Measurements from ENCODE around the gene ZNF524.

The ZNF524 gene

DNA sequence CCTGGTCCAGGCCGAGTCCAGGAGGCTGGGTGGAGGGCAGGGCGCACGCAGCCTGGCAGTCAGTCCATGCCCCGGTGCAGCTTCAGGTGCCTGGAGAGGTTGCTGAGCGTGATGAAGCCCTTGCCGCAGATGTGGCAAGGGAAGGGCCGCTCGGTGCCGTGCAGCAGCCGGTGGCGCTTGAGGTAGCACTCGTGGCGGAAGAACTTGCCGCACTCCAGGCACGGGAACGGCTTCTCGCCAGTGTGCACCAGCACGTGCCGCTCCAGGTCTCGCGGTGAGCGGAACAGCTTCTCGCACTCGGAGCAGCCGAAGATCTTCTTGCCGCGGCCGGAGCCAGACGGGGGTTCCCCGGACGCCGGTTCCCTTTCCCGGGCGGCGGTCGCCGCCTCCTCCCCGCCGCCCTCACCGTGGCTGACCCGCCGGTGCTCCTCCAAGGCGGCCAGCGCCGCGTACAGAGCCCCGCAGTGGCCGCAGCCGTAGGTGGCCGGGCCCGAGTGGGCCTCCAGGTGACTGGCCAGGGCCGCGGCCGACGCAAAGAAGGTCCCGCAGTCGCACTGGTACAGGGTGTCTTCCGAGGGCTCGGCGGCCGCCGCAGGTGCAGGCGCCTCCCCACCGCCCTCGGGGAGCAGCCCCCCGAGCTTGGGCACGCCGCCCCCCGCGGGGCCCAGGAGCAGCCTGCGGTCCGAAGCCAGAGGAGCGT lies 7.5 kb upstream of the ZNF524 start:
- Histone ChIP-seq H3K9me3 (ENCODE audit: severe bottlenecking) (no peaks in the 10 kb centered on the region), H3K27ac (no peak overlapping the region), H3K27me3 (ENCODE audit: insufficient read depth, low read depth, severe bottlenecking) (no peaks in the 10 kb centered on the region), H3K4me3 (ENCODE audit: low read depth, low read length) (no peak overlapping the region), H3K36me3 (peaks cover 45% of the 10 kb centered on the region)
- TF ChIP-seq, protein P1, sequence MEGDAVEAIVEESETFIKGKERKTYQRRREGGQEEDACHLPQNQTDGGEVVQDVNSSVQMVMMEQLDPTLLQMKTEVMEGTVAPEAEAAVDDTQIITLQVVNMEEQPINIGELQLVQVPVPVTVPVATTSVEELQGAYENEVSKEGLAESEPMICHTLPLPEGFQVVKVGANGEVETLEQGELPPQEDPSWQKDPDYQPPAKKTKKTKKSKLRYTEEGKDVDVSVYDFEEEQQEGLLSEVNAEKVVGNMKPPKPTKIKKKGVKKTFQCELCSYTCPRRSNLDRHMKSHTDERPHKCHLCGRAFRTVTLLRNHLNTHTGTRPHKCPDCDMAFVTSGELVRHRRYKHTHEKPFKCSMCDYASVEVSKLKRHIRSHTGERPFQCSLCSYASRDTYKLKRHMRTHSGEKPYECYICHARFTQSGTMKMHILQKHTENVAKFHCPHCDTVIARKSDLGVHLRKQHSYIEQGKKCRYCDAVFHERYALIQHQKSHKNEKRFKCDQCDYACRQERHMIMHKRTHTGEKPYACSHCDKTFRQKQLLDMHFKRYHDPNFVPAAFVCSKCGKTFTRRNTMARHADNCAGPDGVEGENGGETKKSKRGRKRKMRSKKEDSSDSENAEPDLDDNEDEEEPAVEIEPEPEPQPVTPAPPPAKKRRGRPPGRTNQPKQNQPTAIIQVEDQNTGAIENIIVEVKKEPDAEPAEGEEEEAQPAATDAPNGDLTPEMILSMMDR (IDR thresholded peaks at IDR 0.05; ENCODE audit: low read depth, low read length), result no peak
- no peak for DNase-seq

DNA sequence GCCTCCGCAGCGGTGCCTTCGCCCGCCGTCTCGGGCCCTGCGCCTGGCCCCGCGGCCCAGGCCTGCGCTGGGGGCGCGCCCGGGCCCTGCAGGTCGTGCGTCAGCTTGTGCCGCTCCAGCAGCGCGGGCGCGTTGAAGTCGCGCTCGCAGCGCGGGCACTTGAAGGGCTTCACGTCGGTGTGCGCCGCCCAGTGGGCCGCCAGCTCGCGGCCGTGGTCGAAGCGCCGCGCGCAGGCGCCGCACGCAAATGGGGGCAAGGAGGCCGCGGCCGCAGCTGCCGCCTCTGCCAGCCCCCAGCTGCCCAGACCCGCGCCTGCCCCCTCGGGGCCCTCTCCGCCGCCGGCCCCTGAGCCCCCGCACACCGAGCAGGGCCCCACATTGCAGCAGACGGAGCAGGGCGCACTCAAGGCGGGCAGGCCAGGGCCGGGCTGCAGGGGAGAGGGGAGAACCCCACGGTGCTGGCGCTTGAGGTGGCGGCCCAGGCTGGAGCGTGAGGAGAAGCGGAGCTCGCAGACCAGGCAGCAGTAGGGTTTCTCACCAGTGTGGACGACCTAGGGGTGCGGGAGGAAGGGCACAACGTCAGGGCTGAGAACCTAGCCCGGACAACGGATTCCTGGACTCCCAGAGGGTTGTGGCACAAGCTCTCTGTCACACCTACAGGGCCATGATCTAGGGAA lies 6.9 kb upstream of the ZNF524 start:
- TF ChIP-seq, protein P1 (IDR thresholded peaks at IDR 0.05; ENCODE audit: low read depth, low read length), result no peak
- no peak for DNase-seq

DNA sequence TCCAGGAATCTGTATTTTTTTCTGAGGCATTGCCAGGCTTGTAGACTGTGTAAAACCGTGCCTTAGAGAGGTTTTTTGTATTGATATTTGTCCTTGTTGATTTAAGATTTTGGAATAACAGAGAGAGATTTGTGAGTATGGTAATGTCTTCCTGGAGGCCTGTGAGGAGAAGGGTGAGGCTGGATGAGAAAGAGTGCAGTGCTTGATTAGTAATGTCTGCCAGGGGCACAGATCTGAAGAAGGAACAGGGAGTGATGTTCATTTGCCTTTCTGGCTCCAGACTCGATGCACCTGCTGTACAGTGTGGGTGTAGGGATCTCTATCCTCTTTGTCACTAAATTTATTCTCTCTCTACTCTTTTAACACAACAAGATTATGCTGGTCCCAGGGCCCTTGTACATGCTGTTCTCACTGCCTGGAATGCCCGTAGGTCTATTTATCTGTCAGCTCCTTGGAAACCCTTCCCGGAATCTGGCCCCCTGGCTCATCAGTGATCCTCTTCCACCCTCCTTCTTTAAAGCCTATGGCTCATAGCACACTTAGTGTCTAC lies 5.0 kb upstream of the ZNF524 start:
- Histone ChIP-seq H3K27ac (no peak overlapping the region), H3K4me3 (ENCODE audit: low read depth, low read length) (no peak overlapping the region), H3K36me3 (peaks cover 50% of the 10 kb centered on the region), H3K9me3 (ENCODE audit: severe bottlenecking) (no peaks in the 10 kb centered on the region), H3K27me3 (ENCODE audit: insufficient read depth, low read depth, severe bottlenecking) (no peaks in the 10 kb centered on the region)
- TF ChIP-seq, protein P1 (IDR thresholded peaks at IDR 0.05; ENCODE audit: low read depth, low read length), result no peak
- no peak for DNase-seq

More for the DNA sequence above, 6.9 kb upstream of the ZNF524 start:
- no peak overlapping the region for H3K27ac ChIP-seq
- peaks cover 50% of the 10 kb centered on the region for H3K36me3 ChIP-seq
- no peaks in the 10 kb centered on the region for H3K9me3 ChIP-seq (ENCODE audit: severe bottlenecking)
- no peak overlapping the region for H3K4me3 ChIP-seq (ENCODE audit: low read depth, low read length)
- no peaks in the 10 kb centered on the region for H3K27me3 ChIP-seq (ENCODE audit: insufficient read depth, low read depth, severe bottlenecking)

DNA sequence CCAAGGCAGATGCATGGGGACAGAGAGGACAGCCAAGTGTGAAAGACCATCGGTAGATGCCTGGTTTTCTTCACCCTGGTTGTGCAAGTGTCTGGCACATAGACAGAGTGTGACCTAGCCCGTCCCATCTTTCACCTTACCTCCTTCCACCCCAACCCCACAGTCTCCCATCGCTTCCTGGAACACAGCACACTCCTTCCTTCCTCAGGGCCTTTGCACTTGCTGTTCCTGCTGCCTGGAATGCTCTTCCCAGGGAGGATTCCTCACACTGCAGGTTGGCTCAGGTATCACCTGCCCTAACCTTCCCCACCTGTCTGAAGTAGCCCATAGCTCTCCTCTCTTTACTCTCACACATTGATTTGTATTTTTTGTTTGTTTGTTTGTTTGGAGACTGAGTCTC lies 3.8 kb upstream of the ZNF524 start:
- DNase-seq, result no peak
- H3K9me3 ChIP-seq (ENCODE audit: severe bottlenecking), result no peaks in the 10 kb centered on the region
- no peak overlapping the region for H3K27ac ChIP-seq
- no peaks in the 10 kb centered on the region for H3K27me3 ChIP-seq (ENCODE audit: insufficient read depth, low read depth, severe bottlenecking)
- TF ChIP-seq, protein P1 (IDR thresholded peaks at IDR 0.05; ENCODE audit: low read depth, low read length), result no peak
- H3K4me3 ChIP-seq (ENCODE audit: low read depth, low read length), result no peak overlapping the region
- peaks cover 50% of the 10 kb centered on the region for H3K36me3 ChIP-seq

DNA sequence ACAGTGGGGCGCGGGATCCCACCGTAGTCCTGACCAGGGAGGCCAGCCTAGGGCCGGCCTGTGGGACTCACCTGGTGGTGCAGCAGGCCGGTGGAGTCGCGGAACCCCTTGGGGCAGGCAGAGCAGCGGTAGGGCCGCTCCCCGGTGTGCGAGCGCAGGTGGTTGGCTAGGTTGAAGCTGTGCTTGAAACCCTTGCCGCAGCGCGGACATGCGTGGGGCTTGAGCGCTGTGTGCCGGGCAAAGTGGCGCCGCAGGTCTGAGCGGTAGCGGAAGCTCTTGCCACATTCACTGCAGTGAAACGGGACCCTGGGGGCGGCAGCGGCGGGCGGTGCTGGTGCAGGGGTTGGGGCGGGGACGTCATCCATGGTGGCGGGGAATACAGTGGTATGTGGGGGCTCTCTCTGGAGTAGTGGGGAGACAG lies 2.6 kb upstream of the ZNF524 start:
- Histone ChIP-seq H3K27me3 (ENCODE audit: insufficient read depth, low read depth, severe bottlenecking) (no peaks in the 10 kb centered on the region), H3K27ac (no peak overlapping the region), H3K9me3 (ENCODE audit: severe bottlenecking) (no peaks in the 10 kb centered on the region), H3K4me3 (ENCODE audit: low read depth, low read length) (no peak overlapping the region), H3K36me3 (peaks cover 42% of the 10 kb centered on the region)
- TF ChIP-seq, protein P1 (IDR thresholded peaks at IDR 0.05; ENCODE audit: low read depth, low read length), result no peak
- no peak for DNase-seq

All from WERI-Rb-1 (cell line).